ELF-1 (cell line): Measurements from ENCODE around the gene RTRAF.

Experiments
- DNase-seq: peaks from one replicate; pipeline ENCODE4 v3.0.0-alpha.2; 2016; ENCODE audit warnings: low read depth, low spot score

RTRAF gene

GRCh38 chr14:51989293-51990234, at the start of gene RTRAF:
Gene RTRAF (plus strand): TSS chr14:51989546. CDS start chr14:51989640, 94 bp downstream.
- peak; percentile 96 for DNase-seq

- peak; percentile 18 for DNase-seq
Observed at GRCh38 chr14:51939755-51940301, 49.5 kb upstream of the RTRAF start.

DNA sequence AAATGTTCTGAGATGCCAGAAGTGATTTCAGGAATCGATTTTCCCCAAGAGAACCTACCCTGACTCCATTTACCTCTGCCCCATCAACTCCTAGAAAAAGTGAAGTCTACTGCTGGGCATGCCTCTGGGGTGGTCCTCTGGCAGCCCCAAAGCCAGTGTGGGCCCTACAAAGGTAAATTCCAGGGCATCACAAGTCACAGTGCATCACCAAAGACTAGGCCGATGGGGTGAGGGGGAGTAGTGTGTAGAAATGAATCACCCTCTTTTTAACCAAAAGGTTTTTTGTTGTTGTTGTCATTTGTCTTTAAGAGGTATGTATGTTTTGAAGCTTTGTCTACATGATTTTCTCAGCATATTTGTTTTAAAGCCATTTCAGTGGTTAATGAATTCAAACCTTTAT, 46.4 kb upstream of the RTRAF start:
- DNase-seq = no peak

DNA sequence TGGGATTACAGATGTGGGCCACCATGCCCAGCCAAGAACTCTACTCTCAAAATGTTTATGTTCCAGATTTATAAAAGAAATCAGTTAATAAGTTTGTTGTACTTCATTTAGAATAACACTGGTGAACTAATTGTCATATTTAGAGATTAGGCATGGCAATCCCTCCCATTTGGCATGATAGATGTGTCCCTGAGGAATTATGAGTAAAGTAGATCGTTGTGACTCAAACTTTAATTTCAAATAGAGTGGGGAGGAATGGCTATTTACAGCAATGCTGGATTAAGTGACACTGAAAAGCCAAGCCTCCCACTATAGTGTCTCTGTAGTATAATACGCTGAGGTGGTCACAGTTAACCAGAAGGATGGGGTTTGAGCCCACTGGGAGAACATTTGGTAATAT, 39.3 kb upstream of the RTRAF start:
- DNase-seq = no peak

DNA sequence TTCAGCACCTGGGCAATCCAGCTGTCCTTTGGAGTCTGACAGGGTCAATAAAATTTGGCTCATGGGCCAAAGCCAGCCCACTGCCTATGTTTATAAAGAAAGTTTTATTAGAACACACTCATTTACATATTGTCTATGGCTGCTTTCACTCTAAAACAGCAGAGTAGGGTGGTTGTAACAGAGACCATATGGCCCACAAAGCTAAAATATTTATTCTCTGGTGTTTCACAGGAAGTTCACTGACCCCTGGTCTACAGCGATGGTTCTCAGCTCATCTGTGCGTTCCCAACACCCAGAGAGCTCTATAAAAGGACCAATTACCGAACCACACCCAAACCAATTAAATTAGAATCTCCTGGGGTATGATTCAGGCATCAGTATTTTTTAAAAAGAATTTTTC, 37.7 kb upstream of the RTRAF start:
- DNase-seq = no peak

- DNase-seq = no peak
Observed at GRCh38 chr14:51954031-51954430, 35.3 kb upstream of the RTRAF start.

DNA sequence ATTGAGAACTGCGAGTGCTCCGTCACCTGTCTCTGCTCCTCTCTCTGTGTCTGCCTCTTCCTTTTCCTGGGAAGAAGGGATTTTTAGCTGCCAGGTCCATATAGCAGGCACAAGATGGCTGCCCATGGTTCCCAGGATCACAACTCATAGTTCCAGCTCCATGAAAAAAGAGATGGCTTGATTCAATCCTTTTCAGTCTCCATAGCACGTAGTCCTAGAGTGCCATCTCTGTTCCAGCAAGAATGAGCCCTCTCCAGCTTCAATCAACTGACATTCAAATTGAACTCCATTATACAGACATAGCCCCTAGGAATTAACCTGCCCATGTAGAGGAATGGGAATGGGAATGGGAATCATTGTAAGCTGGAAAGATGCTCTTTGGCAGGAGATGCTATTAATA, 34.7 kb upstream of the RTRAF start:
- no peak for DNase-seq

GRCh38 chr14:51957950-51958349, 31.4 kb upstream of the RTRAF start:
- no peak for DNase-seq

DNA sequence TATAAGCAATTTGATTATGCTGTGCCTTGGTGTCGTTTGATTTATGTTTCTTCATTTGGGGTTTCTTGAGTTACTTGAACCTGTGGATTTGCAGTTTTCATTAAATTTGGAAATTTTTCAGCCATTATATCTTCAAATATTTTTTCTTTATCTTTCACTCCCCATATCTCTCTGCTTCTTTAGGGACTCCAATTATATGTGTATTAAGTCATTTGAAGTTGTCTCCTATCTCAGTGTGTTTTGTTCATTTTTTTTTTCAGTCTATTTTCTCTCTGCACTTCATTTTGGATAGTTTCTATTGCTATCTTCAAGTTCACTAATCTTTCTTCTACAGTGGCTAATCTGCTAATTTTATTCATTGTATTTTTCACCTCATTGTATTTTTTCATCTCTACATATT, 29.4 kb upstream of the RTRAF start:
- no peak for DNase-seq

- no peak for DNase-seq
Observed at GRCh38 chr14:51960866-51961265, 28.5 kb upstream of the RTRAF start.

DNA sequence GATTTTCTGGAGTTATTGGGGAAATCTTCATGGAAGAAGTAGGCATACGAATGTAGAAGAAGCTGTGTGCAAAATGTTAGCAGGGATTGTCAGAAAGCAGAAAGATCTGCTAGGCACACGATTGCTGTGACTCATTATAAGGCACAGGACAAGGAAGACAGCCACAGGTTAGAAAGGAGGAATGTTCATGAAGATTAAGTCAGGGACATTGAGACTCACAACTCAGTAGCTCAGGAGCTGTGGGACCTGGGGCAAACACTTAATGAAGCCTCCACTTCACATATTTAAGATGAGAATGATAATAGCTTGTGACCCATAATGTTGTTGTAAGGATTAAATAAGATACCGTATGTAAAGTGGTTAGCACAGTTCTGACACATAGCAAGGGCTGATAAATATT, 26.6 kb upstream of the RTRAF start:
- DNase-seq = no peak

GRCh38 chr14:51963286-51963685, 26.1 kb upstream of the RTRAF start:
- DNase-seq = no peak

DNA sequence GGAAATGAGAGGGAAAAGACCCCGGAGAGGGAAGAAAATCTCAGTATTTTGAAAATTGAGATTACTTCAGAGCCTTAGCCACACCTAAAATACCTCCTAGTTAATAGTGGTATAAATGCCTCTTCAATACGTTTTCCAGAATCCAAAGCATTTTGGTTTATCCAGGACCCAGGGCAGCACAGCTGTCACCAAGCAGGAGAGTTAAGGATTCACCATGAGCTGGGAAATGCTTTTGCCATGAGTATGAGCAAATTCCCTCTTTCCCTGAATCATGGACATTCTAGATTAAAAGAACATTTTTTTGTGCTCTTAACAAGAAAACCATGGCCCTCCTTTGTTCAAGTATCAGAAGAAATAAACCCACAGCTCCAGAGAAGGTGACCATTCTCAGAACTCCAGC, 21.8 kb upstream of the RTRAF start:
- no peak for DNase-seq

- DNase-seq = no peak
Observed at GRCh38 chr14:51969852-51970540, 19.4 kb upstream of the RTRAF start.

DNA sequence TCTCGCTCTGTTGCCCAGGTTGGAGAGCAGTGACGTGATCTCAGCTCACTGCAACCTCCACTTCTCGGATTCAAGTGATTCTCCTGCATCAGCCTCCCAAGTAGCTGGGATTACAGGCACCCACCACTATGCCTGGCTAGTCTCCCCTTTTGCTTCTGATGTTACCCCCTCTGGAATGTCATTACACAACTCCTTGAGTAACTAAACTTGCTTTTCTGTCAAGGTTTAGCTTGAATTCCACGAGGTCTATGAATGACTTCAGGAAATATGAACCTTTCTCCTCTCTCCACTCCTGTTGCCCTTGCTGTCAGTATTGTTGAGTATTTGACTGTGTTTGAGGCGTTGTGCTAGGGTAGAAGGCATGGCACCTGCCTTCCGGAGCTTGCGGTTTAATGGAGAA, 16.8 kb upstream of the RTRAF start:
- no peak for DNase-seq

- no peak for DNase-seq
Observed at GRCh38 chr14:51977075-51977474, 12.3 kb upstream of the RTRAF start.

DNA sequence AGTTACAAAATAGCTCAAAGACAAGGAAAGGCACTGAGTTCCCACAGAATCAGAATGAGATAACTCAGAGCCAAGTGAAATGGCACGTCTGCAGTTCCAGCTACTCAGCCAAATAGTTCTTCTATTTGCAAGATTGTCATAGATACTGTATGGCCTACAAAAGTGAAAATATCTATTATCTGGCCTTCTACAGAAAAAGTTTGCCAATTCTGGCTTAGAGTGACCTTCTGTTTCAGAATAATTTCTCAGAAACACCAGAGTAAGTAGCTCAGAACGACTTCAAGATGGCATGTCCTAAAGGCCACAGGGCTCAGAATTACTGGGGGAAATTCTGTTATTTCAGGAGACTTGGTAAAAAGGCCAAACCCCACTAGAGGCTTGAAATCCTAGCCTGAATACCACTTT, 10.7 kb upstream of the RTRAF start:
- DNase-seq = no peak

DNA sequence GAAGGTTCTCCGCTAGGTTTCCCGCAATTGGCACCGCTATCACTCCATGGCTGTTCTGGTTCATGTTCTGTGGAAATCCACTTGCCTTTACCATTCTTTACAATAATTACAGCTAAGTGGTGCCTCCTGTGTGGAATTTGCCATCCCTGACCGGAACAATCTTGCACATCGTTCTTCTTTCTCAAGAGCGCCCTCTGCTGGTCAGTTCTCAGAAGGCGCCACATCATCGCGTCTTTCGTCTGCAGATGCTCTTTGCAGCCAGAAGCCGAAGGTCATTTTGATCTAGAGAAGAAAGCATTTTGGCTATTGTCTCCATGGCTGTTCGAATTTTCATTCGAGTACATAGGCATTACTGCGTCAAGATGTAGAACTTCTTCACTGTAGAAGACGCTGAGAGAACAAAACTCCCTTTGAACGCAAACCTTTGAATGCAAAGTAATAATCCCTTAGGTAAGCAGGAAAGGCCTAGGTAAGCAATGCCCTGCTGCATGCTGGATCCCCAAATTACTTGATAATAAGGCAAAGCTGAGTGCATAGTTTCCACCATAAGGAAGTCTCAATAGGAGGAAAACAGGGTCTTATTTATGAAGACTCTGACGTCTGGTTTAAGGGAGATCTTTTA, 10.1 kb upstream of the RTRAF start:
- peak; percentile 87 for DNase-seq

DNA sequence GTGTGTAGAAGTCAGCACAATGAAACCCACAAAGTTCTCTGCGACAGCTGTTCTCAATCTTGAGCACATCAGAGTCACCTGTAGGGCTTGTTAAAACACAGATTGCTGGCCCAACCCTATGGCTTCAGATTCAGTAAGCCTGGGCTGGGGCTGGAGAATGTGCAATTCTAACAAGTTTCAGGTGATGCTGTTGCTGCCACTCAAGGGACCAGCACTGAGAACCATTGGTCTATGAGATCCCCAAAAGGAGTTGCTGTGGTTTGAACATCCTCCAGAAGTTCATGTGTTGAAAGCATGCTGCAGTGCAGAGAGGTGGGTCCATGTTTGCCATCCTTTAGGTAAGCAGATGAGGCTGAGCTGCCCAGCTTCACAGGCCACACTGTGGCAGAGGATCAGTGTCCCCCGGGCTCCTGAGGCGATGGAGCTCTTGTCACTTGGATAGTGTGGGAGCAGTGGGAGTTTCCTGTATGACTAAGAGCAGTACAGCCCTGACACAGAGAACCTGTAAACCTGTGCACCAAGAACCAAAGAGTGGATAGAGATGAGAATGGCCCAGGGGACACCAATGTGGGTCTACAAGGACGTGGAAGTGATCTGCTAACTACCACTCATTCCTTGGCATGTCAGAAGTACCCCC, 8.0 kb upstream of the RTRAF start:
- DNase-seq = no peak

DNA sequence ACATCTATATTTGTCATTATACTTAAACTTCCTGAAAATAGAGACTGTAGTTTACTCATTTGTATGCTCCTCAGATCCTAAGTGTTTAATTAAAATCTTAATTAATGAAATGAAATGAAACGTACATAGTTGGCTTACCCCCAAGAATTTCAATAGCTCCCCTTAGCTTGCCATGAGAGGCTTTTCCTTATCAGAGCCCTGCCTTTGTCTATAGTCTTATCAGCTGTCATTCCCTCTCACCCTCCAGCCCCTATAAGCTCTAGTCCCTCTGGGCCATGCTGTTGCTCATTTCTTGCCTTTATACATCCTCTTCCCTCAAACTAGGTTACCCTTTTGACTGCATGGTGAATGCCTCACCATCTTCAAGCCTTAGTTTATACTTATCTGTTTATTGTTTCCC, 1.1 kb upstream of the RTRAF start:
- DNase-seq = no peak

GRCh38 chr14:51990488-51990887, 1.1 kb downstream of the RTRAF start:
- no peak for DNase-seq
